Subcutaneous adipose tissue (tissue), 4 donors: ENCODE data around the gene MPG. TPM values are rescaled to one million over a fixed set of nuclear protein-coding genes. Genes with fewer than 3 reads are reported as not detected.

Experiments
- total RNA-seq, 4 donors: library from RNA; depleted of rRNA; stranded (reverse); fragments of >200 nt; gene quantifications; one replicate each; pipeline ENCODE4 v1.1.0, GENCODE V29; 2016
- TF ChIP-seq, protein P1 (sequence below): fragments of 450-650 bp; IDR thresholded peaks from one replicate; pipeline ENCODE4 v1.5.1; 2016; ENCODE audit warnings: low read depth, mild to moderate bottlenecking, control low read depth, antibody characterized with exemption, moderate library complexity

The MPG gene
- total RNA-seq, 4 donors from 2014 or later: 50.2 to 108 (median 83.5) TPM

DNA sequence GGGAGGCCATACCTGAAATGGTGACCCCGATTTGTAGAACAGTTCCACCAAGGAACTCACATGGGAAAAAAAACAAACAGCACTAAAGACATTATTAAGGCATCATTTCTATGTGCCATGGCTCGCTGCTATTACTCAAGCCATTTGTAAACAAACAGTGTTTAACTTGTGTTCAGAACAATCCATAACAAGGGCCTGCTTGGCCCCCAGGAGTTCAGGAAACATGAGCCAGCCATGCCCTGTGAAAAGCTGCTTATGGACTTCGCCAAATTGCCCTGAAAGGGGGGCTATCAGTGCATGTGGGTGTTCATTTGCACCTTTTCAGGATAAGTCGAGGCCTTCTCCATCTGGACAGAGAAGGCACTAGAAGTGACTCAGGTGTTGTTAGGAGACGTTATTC lies 32.6 kb upstream of the MPG start:
- TF ChIP-seq, protein P1, sequence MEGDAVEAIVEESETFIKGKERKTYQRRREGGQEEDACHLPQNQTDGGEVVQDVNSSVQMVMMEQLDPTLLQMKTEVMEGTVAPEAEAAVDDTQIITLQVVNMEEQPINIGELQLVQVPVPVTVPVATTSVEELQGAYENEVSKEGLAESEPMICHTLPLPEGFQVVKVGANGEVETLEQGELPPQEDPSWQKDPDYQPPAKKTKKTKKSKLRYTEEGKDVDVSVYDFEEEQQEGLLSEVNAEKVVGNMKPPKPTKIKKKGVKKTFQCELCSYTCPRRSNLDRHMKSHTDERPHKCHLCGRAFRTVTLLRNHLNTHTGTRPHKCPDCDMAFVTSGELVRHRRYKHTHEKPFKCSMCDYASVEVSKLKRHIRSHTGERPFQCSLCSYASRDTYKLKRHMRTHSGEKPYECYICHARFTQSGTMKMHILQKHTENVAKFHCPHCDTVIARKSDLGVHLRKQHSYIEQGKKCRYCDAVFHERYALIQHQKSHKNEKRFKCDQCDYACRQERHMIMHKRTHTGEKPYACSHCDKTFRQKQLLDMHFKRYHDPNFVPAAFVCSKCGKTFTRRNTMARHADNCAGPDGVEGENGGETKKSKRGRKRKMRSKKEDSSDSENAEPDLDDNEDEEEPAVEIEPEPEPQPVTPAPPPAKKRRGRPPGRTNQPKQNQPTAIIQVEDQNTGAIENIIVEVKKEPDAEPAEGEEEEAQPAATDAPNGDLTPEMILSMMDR: no peak

GRCh38 chr16:47234-47633 lies 30.8 kb upstream of the MPG start:
- TF ChIP-seq, protein P1: no peak

DNA sequence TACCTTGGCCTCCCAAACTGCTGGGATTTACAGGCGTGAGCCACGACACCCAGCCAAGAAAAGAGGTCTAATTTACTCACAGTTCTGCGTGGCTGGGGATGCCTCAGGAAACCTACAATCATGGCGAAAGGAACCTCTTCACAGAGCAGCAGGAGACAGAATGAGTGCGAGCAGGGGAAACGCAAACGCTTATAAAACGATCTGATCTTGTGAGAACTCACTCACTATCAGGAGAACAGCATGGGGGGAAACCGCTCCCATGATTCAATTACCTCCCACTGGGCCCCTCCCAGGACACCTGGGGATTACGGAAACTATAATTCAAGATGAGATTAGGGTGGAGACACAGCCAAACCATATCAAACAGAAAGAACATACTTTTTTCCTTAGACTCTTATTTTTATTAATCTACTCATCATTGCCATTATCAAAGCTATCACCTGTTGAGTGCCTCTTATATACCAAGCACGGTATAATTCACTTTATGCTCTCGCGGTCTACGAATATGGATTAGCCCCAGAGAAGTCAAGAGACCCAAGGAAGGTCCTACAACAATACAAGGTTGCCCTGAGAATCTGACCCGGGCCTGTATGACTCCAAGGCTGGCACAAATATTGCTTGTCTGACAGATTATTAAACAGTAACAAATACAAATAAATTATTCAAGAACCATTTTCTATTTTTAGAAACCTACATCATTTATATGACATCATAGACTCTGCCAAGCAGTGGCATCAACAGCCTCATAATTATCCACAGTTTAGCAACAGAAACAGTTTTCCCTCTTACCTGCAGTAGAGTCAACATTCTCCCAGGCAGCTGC lies 27.0 kb upstream of the MPG start:
- TF ChIP-seq, protein P1: no peak

DNA sequence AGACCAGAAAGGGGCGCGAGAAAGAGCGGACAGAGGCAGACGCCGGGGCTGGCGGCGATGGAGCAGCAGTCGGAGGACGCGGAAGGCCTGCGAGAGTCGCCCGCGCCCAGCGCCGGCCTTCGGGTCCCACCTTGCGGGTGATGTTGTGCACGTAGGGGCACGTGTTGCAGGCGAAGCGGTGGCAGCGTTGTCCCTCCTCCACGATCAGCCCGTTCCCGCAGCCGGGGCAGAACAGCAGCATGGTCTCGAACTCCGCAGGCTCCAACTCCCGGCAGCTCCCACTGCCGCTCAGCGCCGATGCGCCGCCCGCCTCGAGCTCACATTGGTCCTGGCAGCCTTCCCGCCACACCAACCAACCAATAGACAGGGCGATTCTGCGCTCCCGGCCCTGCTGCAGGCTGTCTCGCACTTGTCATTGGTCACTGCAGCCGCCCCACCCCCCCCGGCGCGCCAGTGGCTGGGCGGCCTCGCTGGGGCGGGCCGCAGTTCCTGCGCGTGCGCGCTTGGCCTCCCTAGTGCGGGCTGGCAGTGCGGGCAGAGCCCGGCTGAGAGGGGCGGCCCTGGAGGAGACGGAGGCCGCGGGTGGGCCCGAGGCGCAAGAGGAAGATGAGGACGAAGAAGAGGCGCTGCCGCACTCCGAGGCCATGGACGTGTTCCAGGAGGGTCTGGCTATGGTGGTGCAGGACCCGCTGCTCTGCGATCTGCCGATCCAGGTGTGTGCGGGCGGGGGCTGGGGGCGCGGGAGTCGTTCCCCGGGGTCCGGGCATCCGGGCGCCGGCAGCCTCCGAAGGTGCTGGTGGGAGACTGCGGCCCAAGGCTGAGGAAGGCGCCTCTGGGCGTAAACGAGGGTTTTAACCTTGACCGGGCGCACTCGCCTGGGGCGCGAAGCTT lies 24.4 kb upstream of the MPG start, which contains the start of the genes POLR3K and SNRNP25:
Gene POLR3K, minus strand, starts transcription at position 263 of the 891 bp plus-strand sequence. Its CDS starts 22 bp downstream, at position 241.
Gene SNRNP25, plus strand, starts transcription at position 483 of the 891 bp plus-strand sequence. Its CDS starts 189 bp downstream, at position 672.
- TF ChIP-seq, protein P1: no peak

GRCh38 chr16:54237-54581 lies 23.8 kb upstream of the MPG start:
- TF ChIP-seq, protein P1: no peak

- TF ChIP-seq, protein P1: no peak
Observed at GRCh38 chr16:55571-56136, 22.4 kb upstream of the MPG start.
